GM18867 (cell line): Measurements from ENCODE around the gene KRTAP10-1.
"Not testable (repeated sequence)": the region's sequence is repeated elsewhere in the genome, so short reads cannot be mapped to it uniquely, and the experiment has no call there.

Experiments used
- ATAC-seq: cut with Tn5 transposase; IDR thresholded peaks from one replicate; pipeline ENCODE4 v1.9.1; 2021; ENCODE audit warnings: mild to moderate bottlenecking, moderate library complexity; ENCODE audit not compliant: unreplicated experiment

Gene KRTAP10-1

DNA sequence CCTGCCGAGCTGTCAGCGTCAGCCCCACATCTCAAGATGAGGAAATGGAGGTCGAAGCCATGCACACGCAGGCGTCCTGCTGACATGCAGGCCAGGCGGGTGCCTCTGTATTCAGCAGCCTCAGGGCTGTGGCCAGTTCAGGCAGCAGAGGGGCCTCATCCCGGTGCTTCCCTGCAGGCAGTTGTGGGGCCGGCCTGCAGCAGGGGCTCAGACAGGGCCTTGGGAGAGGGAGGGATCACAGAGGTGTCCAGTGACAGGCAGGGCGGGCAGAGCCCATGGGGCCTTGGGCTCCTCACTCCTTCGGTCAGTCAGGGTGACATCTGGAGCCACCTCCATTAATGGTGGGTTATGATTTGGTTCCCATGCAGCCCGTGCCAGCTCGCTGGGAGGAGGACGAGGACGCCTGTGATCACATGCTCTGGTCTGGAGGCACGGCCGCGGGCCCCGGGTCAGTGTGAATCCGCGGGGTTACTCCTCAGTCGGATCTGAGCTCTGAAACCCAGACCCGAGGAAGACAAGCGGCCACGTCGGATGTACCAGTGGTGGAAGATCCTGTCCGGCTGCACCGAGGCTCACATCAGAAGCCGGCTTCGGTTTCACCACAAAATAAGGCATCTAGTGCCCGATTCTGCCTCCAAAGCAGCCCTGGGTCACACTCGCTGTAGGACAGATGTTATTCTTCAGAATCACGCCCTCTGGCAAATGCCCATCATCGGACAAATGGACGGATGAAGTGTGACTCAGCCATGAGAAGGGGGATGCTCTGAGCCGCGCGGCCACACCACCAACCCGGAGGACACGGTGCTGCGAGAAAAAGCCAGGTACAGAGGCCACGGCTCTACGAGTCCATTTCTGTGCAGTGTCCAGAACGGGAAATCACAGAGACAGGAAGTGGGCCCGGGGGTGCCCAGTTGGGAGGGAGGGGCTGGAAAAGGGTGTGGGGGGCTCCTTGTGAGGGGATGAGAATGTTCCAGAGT is 33.4 kb downstream of the KRTAP10-1 start:
- ATAC-seq = no peak

DNA sequence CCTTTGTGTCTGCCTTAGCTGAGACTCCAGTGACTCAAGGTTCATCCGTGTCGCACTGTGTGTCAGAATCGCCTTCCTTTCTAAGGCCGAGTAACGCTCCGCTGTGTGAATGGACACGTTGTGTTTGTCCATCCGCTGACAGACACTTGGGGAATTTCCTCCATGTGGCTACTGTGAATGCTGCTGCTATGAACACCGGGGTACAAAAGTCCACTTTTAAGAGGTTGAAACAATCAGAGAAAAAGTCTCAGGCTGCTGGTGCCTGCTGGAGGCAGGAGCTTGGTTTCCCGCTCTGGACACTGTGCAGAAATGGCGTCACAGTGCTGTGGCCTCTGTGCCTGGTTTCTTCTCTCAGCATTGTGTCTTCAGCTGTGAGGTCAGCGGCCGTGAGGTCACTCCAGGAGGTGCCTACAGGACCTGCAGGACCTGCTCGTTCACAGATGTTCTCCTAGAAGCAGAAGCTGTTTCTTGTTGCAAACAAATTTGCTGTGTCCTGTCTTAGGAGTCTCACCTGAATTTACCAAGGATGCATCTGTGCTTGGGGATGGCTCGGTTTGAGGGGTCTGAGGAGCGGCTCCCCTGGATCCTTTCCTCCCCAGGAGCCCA is 34.2 kb downstream of the KRTAP10-1 start:
- ATAC-seq = no peak

DNA sequence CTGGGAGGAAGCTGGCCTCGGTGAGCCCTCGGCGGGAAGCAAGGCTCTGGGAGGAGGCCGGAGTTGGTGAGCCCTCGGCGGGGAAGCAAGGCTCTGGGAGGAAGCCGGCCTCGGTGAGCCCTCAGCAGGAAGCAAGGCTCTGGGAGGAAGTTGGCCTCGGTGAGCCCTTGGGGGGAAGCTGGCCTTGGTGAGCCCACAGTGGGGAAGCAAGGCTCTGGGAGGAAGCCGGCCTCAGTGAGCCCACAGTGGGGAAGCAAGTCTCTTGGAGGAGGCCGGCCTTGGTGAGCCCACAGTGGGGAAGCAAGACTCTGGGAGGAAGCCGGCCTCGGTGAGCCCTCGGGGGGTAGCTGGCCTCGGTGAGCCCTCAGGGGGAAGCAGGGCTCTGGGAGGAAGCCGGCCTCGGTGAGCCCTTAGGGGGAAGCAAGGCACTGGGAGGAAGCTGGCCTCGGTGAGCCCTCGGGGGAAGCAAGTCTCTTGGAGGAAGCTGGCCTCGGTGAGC is 36.0 kb downstream of the KRTAP10-1 start:
- no peak for ATAC-seq

DNA sequence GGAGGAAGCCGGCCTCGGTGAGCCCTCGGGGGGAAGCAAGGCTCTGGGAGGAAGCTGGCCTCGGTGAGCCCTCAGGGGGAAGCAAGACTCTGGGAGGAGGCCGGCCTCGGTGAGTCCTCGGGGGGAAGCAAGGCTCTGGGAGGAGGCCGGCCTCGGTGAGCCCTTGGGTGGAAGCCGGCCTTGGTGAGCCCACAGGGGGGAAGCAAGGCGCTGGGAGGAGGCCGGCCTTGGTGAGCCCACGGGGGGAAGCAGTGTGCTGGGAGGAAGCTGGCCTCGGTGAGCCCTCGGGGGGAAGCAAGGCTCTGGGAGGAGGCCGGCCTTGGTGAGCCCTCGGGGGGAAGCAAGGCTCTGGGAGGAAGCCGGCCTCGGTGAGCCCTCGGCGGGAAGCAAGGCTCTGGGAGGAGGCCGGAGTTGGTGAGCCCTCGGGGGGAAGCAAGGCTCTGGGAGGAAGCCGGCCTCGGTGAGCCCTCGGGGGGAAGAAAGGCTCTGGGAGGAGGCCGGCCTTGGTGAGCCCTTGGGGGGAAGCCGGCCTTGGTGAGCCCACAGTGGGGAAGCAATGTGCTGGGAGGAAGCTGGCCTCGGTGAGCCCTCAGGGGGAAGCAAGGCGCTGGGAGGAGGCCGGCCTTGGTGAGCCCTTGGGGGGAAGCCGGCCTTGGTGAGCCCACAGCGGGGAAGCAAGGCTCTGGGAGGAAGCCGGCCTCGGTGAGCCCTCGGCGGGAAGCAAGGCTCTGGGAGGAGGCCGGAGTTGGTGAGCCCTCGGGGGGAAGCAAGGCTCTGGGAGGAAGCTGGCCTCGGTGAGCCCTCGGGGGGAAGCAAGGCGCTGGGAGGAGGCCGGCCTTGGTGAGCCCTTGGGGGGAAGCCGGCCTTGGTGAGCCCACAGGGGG is 36.7 kb downstream of the KRTAP10-1 start:
- ATAC-seq = not testable (repeated sequence)

DNA sequence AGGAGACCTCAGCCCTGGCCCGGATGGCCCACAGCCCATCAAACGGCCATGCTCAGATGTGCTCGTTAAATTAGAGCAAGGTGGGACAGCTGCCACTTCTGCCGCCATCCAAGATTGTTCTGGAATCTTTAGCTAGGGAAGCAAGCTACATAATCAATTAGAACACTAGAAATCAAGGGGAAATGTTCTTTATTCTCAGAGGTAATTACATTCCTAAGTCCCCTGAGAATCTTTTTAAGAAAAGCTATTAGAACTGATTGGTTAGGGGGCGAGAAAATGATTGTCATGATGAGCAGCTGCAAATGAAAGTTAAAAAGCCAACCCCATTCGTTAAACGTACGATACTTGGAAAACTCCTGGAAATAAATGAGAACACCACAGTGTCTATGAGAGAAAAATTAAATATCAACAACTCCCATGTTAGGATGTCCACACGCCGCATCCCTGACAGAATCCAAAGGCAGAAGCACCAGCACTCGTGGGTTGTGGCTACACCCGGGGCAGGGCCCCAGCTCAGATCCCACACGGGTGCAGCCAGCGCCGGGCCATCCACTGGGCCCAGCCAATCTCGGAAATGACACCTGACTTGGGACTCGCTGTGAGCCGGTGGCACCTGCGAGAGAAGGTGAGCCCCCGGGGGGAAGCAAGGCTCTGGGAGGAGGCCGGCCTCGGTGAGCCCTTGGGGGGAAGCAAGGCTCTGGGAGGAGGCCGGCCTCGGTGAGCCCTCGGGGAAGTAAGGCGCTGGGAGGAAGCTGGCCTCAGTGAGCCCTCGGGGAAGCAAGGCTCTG is 37.6 kb downstream of the KRTAP10-1 start:
- ATAC-seq = no peak

DNA sequence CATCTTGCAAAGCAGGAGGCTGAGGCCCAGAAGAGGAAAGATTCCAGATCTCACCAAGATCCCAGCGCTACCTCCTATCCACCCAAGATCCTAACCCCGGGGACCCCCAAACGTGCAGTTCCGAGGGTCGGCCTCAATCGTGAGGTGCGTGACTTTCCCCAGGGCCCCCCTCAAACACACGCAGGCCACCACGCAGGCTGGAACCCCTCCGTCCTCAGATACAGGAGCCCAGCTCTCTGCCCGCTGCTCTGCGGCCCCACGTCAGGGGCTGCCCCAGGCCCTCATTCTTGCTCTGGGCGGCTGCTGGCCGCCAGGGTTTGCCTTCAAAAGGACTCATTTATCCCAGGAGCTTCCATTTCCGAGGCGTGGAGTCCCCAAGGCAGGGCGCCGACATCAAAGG is 39.9 kb downstream of the KRTAP10-1 start:
- ATAC-seq = no peak

DNA sequence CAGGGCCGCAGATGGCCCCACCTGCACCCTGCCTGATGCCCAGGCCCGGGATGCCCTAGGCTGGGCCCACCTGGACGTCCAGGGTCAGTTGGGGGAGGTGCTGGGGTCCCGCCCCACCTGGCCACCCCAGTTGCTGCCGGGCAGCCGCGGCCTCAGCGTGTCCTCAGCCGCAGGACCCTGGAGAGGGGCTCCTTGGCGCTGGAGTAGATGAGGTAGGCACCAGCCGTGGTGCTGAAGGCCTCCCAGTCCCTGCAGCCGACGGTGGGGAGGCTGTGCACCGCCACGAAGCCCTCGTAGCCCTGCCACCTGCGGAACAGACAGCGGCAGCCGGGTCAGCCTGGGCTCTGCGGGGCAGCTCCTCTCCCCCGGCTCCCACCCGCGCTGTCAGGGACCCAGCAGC is 40.4 kb downstream of the KRTAP10-1 start:
- no peak for ATAC-seq

DNA sequence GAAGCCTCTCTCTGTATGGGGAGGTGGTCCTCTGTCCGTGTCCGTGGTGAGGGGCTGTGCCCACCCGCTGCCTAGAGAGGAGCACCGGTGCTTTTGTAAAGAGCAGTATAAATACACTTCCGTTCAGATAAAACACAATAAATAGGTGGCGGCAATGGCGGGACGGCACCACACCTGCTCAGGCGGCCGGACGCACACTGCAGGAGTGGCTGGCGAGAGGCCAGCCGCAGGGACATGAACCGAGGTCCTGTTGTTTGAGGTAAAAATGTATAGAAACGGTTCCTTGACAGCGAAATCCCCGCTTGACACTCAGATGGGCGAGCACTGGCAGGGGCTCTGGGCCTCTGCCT is 40.8 kb downstream of the KRTAP10-1 start:
- ATAC-seq = no peak

DNA sequence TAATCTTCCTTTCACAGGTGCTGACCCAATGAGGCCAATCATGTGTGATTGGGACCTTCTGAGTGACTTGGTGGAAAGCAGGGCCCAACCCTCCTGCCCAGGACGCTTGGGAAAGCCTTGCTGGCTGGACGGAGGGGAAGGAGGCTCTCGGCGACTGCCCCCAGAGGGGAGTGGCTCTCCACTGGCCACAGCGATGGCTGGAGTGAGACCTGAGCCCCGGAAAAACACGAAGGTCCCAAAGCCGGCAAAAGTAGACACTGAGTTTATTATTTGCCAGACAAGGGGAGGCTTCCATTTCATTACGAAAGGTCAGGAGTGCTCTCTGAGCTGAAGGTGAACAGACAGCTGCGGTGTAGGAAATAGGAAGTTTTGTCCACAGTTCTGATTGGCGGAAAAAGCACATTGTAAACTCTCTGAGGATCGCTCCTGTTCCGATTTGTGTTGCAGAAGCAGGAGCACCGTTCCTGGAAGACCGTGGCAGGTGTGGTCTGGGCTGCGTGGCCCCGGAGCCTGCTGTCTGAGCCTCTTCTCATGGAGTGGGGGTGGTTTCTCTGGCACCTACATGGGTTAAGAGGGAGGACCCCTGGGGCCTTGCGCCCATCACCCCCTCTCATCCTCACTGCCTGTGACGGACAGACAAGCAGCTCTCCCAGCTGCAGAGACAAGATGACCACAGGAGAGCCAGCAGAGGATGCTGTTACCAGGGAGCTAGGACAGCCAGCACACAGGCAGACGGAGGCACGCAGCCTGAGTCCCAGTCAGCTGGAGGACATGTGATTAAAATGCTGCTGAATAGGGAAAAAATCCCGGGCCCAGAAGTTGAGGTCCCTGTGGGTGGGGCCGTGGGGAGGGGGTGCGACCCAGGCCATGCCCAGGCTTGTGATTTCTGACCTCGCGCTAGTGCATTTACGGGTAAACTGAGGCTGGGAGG is 41.5 kb downstream of the KRTAP10-1 start:
- no peak for ATAC-seq

DNA sequence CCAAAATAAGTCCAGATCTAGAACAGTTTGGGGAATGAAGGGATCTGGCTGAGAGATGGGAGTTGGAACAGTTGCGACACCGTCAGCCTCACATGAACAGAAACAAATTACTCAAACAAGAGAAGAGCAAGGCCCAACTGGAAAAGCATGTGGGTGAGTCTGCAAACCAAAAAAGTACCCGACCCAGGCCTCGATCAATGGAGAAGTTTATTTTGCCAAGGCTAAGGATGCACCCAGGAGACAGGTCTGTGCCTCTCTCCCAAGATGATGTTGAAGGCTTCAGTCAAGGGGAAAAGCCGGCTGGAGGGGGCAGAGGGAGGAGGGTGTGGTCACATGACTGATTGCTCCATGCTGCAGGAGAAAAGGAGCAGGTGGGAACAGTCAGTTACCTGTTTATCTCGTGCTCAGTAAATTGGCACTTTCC is 42.3 kb downstream of the KRTAP10-1 start:
- ATAC-seq = no peak

DNA sequence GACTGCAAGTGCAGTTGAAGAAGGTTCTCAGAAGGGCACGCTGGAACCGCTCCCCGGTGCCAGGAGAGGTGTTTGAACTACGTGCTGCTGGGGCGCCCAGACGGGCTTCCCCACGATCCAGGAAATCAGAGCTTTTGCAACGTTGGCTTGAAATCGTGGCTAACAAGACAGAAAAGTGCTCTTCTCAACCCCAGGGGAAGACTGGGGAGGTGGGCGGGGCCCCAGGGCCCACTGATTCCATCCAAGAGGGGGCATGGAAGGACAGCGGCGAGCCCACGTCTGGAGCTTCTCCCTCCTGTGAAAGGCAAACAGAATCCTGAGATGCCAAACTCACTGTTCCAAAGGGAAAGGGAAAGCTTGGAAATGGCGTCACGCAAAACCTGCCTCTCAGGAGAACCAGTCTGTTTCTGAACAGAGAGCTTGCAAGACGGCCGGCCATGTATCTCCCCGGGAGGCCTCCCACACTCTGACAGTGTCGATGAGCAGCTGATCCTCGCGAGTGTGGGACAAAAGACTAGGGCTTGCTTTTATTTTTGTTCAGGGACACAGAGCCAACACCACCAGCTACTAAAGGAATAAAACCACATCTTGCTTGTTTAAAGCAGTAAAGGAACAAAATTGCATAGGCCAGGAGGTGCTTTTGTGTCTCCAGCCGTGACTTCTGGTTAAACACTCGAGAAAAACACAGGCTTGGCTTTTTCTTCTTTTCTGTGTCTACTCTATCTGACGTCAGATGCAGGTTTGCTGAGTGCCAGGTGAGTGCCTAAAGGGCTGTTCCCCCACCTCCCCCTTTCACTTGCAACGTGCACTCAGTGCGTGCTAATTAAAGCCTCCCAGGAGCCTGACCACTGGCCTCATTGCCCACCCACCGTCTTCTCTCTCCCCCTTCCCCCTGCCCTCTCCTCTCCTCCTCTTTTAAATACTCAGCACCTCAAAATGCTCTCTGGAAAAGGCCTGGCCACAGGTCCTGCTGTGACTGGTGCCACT is 43.1 kb downstream of the KRTAP10-1 start:
- ATAC-seq = no peak

DNA sequence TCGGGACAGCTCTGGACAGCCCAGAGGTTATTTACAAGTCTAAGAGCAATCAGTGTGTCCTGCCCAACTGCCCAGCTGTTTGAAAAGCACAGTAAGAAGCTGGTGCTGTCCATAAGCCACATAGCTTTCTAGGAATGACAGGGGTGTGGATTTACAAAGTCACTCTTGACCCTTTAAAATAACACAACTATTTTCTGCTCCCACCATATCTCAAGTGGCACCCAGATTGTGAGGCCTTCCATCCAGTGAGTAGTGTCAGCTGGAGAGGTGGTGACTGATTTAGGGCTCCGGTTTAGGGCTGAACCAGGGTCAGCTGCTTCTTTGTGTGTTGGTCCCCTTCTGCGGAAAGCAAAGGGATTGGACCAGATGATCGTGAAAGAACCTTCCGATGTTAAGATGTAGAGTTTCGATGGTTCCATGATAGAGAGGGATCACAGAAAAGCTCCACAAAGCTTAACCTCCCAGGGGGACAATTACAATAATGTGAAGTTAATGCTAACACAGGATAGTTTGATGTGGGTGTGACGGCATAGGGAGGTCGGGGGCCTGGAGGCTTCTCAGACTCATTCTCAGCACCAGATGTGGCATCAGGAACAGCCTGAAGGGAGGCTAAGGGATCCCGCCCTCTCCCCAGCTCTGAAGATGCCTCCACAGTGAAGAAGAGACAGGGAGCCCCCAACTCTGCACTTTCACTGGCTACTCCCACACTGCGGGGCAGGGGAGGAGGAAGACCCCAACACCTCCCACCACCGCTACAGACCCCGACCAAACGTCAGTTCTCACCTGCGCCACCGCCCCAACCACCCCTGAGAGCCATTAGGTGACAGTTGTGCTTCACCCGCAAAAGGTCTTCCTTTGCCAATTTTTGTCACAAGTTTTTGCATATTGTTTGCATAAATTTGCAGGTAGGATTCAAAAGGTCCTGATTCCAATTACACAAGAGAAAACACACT is 44.1 kb downstream of the KRTAP10-1 start:
- no peak for ATAC-seq

DNA sequence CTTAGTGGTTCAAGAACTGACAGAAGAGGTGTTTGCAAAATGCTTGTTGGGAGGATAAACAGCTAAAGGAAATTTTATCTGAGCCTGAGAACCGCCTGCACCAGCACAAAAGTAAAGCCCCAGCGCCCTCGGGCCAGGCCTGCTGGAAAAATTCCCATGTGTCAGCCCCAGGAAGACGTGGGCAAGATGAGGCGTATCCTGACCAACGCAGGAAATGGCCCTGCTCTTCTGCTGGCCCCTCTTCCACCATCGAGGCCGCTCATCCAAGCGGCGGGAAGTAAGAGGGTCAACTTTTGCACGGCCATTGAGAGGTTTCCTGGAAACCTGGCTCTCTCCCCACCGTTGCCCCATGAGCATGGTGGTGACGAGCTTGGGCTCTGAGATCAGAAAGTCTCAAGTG is 45.0 kb downstream of the KRTAP10-1 start:
- no peak for ATAC-seq

DNA sequence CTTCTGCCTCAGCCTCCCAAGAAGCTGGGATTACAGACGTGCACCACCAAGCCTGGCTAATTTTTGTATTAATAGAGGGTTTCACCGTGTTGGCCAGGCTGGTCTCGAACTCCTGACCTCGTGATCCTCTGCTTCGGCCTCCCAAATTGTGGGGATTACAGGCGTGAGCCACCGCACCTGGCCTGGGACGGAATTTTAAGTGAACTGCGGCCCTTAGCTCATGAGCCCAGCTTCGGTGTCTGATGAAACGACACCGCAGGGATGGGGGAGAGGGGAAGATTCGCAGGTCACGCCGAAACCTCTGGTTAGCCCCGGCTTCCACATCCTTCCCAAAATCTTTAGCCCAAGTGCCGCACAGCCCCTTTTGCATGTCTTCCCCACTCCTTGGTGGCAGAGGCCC is 45.6 kb downstream of the KRTAP10-1 start:
- ATAC-seq = no peak

DNA sequence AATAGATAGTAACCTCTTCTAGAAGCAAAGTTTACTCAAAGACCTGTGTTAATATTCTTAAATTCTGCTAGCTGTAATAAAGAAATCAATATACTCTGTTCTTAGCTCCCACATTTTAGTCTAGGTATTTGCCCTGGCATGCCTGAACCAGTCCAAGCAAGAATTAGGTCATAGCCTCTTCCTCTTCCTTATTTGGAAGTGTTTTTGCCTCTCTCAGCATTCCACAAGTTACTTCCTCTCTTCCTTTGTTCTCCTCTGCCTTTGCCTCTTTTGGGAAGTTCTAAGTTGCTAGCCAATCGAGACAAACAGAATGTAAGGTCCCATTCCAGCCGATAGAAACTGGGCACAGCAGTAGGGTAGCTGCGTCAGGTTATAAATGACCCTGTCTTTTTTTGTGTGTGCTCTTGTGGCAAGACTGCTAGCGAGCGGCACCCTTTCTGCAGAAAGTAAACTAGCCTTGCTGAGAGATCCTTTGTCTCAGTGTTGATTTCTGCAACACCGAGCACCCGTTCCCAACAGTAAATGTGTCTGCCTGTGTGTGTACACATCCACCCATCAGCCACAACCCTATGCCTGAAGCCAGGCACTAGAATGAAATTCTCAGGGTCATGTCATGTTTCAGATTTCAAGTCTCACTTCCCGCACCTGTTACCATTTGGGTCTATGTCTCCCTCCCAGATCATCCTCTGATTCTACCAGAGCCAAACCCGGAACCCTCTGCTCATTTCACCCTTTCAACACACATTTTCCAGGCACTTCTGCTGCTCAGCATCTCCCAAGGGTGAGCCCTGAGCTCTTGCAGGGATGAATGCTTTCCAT is 47.2 kb downstream of the KRTAP10-1 start:
- no peak for ATAC-seq

DNA sequence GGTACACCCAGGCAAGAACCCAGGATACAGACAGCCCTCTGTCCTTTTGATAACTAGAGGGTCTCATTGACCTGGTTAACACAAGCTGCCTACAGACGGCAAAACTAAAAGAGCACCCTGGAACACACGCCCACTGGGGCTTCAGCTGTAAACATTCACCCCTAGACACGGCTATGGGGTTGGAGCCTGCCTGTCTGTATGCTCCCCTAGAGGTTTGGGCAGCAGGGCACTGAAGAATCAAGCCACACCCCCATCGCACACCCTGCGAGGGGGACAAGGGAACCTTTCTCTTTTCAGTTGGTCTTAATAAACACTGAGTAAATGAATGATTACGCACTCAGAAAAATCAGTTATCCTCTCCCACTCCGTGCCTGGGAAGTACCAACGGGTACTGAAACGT is 49.2 kb downstream of the KRTAP10-1 start:
- no peak for ATAC-seq
